ENCODE measurements around the gene LDB2.

LDB2 gene

DNA sequence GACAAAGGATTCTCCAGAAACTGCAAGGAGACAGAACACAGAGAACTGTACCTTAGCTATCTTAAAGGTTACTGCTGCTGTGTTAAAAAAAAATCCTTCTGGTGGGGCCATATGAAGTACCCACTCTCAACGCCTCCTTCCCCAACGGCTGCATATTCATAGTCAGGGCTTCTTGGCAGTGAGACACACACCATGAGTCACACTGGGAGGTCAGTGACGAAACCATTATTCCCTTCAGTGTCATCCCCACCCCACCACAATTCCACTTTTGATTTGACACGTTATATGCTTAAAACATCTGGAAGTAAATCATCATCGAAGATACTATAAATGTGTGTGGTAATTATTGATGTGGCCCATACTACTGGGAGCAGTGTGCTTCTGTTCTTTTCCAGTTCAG, 271.5 kb downstream of the LDB2 start:
- no peak for DNase-seq

DNA sequence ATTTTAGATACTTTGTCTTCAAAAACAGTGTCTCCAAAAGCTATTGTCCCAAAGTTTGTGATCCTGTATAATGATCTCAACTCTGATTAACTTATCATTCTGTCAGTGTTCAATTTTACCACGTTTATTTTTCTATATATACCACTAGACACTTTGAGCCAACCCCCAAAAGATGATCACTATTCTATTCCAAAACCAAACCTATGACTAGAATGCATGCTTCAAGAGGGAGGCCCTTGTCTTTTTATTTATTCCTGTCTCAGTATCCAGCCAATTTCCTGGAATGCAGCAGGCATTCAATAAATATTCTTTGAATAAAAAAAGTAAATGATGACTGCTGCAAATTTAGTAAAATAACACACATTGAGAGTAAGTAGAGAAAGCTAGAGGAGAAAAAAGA, 275.6 kb downstream of the LDB2 start:
- no peak for DNase-seq

DNA sequence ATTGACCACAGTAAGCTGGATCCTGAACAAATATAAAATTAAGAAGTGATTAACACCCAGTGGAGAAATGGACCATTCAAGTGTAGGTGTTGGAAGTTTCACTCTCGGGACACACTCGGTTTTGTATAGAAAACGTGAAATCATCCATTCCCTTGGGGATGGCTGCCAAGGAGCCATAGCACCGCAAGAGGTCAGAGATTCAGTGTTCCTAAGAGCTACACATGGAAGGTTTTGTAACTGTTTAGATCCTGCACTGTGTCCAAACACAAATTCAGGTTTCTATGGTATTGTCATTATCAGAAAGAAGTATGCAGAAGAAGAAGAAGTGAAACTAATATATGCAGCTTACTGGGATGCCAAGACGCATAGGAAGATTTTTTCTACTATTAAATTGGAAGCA, 281.0 kb downstream of the LDB2 start:
- DNase-seq: no peak

DNA sequence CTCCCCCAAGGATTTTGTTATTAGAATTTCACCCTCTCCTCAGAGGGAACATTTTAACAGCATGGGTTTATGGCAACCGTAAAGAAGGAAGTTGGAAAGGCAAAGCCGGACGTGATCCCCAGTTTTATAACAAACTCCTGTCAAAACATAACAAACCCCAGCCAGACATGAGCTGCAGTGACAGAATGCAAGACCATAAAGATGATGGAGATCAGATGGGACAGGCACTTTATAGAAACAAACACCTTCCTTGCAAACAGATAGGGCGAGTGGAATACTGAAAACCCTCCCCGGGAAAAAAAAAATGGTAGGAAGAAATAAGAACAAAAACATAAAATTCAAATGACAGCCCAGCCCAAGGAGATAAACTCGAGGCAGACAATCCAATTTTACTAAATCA, 281.4 kb downstream of the LDB2 start:
- no peak for DNase-seq

DNA sequence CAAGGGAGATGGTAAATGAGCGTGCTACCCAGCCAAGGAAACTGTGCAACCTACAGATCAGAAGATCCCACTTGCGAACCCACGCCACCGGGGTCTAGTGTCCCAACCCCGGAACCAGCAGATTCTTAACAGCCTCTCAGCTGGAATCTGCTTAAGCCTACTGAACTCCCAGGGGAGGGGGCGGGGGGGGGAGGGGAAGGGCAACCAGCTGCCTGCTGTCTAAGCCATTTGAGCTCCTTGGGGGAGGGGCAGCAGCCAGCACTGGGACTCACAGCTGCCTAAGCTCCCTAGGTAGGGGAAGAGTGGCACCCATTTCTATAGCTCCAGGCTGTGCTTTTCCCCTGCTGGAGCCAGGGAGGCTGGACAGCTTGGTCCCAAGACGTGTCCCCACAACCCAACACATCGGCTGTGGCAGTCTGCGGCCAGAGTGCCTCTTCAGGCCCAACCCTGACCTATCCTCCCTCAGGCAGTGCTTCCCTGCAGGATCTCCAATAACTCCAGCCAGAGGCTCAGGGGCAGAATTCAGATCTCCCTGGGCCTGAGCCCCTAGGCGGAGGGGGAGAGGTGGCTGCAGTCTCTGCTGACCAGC, 289.2 kb downstream of the LDB2 start:
- DNase-seq: no peak

DNA sequence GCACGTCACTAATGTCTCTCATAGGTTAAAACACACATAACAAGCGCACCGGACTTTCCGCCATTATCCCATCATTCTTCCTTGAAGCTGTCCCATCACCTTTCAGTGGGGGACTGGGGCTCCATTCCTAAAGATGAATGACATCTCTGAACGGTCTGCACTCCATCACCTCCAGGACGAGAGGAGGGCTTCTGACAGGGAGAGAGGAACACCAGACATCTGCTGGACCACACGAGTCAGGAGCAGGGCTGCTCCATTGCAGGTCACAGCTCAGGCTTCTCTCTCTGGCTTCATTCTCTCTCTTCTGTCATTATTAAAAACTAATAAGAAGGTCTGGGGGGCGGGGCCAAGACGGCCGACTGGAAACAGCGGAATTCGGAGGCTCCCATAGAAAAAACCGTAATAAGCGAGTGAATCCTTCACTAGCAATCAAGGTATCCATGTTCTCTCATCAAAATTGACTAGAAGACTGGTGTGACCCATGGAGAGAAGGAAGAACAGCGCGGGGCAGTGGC, 289.8 kb downstream of the LDB2 start:
- DNase-seq: no peak

DNA sequence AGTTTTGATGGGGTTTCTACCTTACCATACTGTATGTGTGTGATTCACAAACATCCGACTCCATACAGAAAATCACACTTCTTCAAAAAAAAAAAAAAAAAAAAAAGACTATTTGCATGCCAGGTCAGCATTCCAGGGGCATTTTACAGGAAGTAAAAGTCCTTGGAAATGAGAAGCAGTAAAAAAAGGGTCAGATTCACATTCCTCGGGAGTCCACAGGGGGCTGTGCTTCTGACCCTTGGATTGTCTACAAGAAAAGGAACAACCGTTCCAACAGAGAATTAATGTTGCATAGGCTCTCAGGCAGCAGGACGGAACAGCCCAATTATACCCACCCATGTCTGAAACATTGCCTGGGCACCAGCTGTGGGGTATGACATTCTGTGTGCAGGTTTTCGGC, 290.3 kb downstream of the LDB2 start:
- no peak for DNase-seq

DNA sequence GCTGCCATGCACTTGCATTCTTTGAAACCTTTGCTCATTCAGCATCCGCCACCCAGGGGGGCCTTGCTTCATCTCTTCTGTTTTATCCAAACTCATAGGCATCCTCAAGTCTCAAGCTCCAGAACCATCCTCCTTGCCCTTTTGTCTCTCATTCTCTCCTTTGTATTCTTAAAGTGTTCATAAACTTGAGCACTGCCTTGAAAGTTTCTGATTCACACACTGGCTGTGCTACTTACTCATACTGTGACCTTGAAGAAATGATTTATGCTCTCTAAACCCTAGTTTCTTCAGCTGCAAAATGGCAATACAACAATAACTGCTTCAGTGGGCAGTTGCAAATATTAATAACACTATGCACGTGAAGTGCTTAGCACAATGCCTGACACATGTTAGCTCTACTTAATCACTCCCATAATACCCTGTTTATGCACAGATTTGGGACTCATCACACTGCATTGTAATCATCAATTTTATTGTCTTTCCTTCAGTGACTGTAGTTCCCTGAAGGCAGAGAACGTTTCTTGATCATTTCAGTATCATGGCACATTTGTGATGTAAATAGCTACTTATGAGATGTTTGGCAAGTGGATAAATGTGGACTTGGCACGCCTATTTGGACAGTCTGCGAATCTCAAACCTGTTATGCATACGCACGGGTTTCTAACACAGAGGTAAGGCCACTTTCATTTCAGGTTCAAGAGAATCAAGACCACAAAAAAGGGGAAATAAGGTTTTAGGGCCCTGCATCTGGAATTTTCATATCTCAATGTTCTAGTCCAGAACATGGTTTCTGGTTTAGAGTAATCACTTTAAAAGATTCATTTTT, 291.0 kb downstream of the LDB2 start:
- no peak for DNase-seq

DNA sequence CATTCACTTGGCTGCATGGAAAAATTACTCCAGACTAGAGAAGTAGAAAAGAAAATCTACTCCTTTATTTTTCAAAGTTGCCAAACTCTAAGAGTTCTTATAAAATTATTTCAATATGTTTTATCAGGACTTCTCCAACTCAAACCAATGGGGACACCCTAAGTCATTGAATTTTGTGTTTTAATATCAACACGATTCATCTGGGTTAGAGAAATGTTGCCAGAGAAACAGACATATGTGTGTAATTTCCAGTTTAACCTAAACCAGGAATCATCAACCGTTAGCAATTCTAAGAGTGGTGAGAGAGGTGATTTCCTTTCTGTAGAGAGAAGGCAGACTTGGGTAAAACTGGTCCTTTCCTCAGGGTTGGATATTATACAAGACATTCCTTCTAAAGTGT, 291.8 kb downstream of the LDB2 start:
- no peak for DNase-seq

DNA sequence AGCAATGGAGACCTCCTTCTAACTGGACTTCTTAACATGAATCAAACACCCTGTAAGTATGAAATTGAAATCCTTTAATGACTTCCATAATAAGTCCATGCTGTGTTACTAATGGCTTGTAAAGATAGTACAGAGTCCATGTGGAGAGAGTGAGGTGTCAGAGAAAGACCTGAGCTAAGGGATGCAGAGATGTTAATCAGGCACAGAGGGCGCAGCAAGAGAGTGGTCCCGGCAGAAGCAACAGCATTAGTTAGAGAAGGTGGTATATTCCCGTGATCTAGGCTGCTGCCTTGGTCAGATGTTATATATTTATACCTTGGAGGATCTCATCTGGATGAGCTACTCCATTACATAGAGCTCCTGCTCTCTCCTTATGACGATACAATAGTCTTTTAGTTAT, 295.3 kb downstream of the LDB2 start:
- DNase-seq: no peak

DNA sequence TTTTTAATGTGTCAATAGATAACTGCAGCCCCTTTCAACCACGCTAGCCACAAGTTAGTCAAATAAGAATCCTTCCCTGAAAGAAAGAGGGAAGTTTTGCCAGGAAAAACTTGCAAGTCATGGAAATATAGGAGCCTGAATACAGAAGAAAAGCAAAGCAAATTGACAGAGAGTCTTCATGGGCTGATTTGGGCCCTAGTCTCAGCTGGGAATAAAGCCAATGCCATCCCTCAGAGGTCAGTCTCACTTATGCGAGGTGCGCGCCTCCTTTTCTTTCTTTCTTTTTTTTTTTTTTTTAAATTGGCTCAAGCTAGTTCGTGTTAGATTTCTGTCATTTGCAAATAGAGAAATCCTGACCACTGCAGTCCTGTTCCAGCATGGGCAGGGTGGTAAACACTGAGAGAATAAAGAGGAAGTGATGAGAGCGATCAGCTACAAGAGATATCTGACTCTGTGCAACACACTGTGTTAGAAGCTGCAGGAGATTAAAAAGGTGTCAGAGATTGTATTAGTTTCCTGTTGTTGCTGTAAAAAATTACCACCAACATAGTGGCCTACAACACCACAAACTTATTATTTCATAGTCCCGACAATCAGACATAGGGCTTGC, 299.7 kb downstream of the LDB2 start:
- DNase-seq: no peak

DNA sequence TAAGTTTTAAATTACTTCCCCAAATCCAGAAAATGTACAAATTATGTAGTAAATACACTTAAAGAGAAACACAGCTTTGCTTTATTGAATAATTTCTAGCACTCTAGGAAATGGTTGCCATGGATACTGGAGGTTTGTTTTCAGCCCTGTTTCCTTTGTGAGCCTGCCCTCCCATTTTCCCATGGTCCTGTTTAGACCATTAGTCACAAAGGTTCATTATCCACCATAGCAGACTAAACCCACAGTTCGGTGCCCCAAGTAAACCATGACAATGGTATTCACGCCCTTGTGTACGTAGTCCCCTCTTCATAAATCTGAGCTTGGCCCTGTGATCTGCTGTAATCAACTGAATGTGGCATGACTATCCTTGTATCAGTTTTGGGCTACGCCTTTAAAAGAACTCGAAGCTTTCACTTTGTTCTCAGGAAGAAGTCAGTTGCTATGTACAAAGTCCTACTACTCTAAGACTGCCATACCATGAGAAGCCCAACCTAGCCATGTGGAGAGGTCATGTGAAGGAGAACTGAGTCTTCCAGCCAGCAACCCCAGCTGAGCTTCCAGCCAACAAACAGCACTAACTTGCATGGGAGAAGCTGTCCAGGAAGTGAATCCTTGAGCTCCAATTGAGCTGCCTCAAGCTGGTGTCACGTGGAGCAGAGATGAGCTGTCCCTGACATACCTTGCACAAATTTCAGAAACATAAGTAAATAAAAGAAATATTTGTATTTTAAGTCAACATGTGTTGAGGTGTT, 300.4 kb downstream of the LDB2 start:
- DNase-seq: no peak

DNA sequence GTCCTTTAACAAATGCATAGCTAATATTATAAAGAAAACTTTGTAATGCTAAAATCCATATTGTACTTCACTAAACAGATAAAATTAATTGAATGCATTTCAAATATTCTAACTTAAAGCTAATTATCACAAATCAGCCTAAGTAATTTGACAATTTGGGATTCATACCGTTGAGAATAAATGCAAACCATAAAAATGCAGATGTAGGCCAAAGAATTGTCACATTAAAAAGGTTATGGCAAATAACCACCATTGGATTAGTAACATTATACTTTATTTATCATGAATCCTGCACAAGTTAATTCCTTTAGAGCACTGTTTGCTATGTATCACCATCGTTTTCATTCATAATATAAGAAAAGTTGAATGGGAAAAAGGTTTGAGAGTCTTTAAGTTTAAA, 301.0 kb downstream of the LDB2 start:
- DNase-seq: no peak

DNA sequence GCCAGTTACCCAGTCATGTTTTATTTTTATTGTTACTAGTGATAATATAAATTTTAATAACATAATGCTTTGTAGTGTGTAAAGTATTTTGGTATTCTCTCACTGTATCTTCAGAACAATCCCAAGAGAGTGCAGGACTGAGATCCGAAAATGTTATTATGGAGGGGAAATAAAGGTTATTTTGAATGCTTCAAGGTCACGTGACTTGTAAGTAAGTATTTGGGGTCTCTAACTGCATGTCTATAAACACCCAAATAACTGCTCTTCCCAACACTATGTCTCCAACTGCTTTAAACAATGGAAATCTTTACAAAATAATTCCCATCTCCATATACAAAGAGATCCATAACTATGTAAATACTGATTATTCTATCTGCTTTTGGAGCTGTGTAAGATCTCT, 302.2 kb downstream of the LDB2 start:
- no peak for DNase-seq

DNA sequence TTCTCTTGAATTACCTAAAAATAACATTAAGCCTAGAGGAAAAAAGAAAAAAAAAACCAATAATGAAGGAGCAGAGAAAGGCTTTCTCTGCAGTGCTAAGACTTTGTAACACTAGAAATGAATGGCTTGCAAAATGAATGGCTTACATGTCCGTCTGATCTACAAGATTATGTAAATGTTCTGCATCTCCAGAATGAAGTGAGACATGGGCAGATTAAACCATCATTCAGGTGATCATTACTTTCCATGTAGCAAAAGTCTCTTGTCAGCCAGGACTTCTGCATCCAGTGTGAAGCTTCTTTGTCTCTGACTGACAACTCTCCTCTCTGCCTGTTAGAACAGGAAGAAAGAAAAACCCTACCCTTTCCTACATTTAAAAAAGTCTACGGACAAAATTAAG, 304.3 kb downstream of the LDB2 start:
- no peak for DNase-seq

DNA sequence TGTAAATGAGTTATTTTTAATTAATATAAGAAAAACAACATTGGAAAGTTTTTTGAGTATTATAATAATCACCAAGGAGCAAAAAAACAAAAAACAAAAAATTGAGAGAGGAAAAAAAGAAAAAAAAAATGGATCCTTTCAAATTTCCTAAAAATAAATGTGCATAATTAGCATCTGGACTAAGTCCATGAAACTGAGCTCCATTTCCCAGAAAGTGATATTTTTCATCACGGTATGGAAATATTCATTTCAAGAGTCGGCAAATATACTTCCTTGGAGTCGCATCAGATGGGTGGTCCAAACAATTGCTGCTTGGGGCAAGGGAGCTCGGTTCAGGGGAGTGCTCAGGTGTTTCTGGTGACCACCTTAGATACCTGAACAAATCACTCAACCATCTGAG, 305.1 kb downstream of the LDB2 start:
- DNase-seq: no peak

DNA sequence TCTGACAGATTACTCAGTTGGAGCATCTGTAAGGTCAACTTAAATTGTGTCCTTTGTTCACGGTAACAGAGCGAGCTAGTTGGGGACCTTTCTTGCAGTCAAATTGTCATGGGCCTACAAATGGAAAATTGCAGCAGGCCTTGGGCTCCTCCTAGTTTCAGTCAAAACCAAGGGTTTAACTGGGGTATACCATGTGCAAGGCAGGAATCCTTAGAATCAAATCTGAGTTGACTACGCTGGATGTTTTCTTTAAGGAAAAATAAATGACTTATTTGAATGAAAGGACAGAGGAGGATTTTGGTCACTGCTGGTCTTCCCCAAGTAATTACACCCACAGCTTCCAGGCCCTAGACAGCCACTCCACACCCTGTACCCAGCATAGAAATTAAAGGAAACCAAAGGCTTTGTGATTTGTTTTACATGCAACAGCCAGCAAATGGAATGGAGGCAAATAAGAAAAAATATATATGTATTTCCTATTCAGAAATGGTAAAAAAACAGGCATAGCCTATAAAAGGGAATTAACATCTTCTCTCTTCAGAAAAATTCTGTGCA, 307.1 kb downstream of the LDB2 start:
- no peak for DNase-seq

DNA sequence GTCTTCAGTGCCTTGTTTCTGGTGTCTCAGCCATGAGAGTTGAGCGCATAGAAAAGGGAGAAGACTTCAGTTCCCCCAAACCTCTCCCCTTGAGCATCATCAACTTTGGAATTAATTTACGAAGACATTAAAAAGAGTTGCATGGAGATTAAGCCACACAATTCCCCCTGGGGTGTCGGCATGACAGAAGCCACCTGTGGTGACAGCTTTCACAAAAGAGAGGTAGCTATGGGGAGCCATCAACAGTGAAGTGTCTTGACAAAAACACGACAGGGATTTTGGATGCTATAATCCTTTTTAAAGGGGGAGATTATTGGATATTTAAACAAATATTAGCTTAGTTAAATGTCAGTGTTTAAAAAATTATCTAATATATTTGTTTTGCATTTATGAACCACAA, 307.6 kb downstream of the LDB2 start:
- no peak for DNase-seq

DNA sequence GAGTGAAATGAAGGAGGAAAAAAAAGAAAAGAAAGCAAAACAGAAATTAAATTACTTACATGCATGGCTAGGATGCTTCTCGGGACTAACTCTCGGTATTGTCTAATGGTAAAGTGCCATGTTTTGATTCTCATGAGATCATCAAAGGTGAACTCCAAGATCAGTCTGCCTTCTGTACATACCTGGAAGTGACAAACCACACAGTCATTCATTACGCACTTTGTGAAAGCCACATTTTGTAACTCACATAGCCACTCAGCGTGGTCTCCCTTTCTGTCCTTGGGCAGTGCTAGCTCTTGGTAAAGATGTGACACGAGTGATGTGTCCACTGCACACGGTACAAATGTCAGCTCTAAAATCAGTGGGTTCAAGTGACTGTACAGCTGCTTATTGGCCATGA, 309.8 kb downstream of the LDB2 start:
- DNase-seq: no peak

DNA sequence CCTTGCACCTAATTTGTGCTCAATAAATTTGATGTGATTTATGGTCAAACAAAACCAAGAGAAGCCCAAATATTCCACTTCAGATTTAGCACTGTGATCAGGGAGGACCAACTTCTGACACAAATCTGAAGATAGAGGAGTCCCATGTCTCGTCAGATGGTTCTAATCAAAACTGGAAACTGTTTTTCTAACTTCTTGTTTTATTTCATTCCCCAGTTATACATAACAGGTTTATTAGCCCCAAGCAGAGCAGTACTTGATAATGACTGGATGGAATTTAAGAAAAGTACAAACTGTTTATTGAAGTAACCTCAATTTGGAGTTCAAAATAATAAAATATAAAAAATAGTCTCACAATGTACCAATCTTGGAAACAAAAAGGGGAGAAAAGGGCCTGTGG, 310.3 kb downstream of the LDB2 start:
- DNase-seq: no peak

DNA sequence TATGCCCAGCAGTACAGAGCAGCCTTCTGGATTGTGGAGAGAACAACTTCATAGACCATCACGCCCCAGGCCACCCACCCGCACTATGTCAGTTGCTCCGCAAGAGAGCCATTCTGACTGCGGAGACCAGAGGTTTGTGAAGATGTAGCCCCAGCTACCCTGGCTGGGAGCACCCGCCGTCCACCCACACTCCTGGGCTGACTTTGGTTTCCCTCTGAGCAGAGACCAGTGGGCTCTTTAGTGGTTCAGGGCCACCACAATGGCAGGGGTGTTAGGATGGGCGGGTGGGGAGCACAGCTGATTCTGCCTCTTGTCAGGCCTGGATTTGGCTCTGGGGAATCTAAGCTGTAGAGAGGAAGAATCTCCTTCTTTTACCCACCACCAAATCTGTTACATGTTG, 313.4 kb downstream of the LDB2 start:
- DNase-seq: no peak

DNA sequence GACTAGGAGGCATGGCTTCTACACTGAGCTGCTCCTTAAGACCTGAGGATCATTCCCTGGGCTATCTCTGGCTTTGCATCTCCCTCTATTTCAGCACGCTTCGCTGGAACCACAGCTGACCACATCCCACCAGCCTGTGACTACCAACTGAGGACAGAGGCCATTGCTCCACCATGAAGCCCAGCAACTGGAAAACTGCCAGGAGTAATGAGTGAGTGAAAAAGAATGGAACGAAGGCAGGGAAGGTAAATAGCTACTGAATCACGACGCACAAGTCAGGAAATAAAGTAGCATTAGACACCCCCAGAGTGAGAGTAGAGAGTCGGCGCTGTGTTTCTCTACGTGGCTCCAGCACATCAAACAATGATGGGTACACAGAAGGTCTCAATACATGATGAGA, 314.7 kb downstream of the LDB2 start:
- DNase-seq: no peak

DNA sequence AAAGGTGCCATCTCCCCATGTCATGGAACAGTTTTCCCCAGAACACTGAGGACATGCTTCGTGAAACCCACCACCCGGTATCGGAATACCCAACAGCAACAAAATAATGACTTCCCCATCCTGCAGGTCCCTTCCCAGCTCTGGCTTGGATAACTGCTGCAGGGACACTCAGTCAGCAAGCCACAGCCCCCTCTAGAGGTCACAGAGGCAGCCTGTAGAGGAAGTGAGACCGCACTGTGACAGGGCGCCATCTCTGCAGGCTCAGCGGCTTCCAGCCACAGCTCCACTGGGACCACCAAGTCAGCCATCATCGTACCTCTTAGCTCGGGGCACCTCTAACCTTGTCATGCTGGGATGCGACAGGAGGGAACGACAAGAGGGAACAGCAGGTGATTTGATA, 315.9 kb downstream of the LDB2 start:
- DNase-seq: no peak
